Dermis microvascular lymphatic vessel endothelial cell (primary cell): ENCODE measurements around the gene ARHGEF3. TPM values are rescaled to one million over a fixed set of nuclear protein-coding genes. Genes with fewer than 3 reads are reported as not detected.

Source experiments
- DNase-seq, 2 donors: peaks; one replicate each; pipeline versions ENCODE4 v3.0.0 to v3.0.0-alpha.2; 2010; ENCODE audit warnings: low read depth in 2 of 2
- total RNA-seq: library from RNA; depleted of rRNA; stranded (reverse); fragments of >200 nt; gene quantifications from 2 replicates; pipeline ENCODE4 v1.2.1, GENCODE V29; 2014

The ARHGEF3 gene
- total RNA-seq, 1 donor from 2014 or later = 8.3 TPM

DNA sequence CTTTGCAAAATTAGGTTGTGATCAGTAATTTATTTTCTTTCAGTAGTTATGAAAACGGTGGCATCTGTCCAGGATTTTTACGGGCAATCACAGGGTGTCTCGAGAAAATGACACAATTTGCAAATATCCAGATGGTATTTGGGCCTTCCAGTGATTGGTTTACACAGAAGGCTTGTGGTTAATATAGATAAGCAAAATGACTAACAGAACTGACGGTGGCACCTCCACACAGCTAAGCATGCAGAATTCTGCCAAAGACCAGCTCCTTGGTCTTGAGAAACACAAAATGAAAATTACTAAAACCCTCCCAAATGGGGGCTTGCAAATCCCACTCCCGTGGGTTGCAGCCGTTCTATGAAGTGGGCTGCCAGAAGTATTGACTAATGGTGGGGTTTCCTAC is 5.5 kb downstream of the ARHGEF3 start:
- DNase-seq = no peak

DNA sequence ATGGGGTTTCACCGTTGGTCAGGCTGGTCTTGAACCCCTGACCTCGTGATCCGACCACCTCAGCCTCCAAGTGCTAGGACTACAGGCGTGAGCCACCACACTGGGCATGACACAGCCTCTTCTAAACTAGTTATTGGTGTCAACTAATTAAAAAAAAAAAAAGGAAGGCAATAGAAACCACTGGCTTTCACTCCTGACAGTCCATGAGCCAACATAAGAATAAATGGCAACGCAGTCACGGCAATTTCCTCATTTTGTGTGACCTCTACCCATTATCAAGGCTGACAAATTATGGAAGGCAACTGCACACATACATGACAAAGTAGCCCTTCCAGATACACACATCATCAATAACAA is 5.9 kb downstream of the ARHGEF3 start:
- DNase-seq = no peak

- peak in 1 of 2 donors; percentile 57 for DNase-seq
These were observed 6.5 kb downstream of the ARHGEF3 start for GRCh38 chr3:56795097-56795828.

- no peak for DNase-seq
These were observed 9.6 kb downstream of the ARHGEF3 start for GRCh38 chr3:56792193-56792592.

- DNase-seq = no peak
These were observed 11.5 kb downstream of the ARHGEF3 start for GRCh38 chr3:56790016-56790821.

- DNase-seq = no peak
These were observed 12.7 kb downstream of the ARHGEF3 start for GRCh38 chr3:56789076-56789475.

DNA sequence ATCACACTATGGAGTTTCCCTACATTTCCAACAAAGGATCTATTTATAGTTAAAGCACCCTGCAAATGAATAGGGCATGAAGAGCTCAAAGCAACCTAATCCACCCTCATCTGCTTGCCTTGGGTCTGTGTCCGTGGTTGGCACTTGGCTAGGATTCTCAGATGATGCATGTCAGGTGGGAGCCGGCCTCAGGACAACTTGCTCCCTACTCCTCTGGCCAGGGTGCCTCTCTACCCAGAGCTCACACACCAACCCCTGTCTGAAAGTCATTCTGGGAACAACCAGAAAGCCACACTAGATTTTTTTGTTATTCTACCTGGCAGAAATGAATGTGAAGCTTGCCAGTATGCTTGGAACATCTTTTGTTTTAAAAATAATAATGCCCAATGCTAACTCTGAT is 13.2 kb downstream of the ARHGEF3 start:
- DNase-seq = no peak

DNA sequence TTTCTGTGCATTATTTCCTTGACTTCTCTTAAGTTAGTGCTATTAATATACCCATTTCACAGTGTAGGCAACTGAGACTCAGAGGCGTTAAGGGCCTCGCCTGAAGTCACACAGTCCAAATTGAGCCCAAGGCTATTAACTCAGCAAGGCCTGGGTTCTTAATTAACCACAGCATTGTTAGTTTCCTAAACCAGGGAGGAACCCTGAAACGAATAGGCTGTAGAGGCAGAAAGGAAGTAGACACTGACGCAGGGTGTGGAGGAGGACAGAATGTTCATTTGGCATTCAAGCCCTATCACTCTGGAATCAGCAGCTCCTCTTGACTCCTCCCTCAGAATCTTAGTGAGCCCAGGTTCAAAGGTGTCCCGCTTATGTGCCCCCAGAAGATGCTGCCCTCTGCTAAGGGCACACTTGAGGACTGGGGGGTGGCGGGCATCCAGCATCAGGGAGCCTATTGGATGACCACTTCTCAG is 13.9 kb downstream of the ARHGEF3 start:
- DNase-seq = no peak

GRCh38 chr3:56787258-56787775 is 14.4 kb downstream of the ARHGEF3 start:
- DNase-seq = no peak

DNA sequence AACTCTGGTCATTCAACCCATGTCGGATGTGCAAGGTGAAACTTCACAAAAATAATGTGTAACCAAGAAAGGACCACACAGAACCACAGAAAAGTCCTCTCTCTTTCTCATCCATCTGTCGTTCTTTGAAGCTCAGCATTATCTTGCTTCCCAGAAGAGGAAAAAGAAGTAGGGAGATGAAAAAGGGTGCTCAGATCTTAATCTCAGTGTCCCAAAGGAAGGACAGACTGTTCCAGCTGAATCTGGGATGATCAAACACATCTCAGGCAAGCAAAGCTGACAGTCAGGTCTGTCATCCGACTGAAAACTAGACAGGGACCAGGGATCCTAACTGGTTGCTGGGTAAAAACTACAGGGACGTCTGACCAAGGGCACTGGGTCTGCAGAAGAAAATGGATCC is 16.2 kb downstream of the ARHGEF3 start:
- no peak for DNase-seq

GRCh38 chr3:56784448-56785001 is 17.2 kb downstream of the ARHGEF3 start:
- no peak for DNase-seq

GRCh38 chr3:56783644-56784447 is 17.9 kb downstream of the ARHGEF3 start:
- peak; percentile 48 to 84 for DNase-seq

DNA sequence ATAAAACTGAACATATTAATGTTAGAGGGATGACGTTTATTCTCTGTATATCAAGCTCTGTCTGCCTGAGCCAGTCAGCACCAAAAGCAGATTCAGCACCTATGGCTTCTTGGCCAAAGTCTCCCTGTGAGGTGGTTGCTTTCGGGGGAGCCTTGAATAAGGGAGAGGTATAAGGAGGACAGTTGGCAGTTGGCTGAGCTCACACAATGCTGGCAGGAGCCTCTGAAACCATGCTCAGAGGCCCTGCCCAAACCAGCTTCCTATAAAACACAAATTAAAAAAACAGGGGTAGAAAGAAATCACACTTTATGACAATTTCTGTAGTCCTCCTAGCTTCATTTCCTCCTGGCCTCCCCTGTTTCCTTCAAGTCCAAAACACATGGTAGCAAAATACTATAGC is 18.8 kb downstream of the ARHGEF3 start:
- DNase-seq = peak in 1 of 2 donors; percentile 12

DNA sequence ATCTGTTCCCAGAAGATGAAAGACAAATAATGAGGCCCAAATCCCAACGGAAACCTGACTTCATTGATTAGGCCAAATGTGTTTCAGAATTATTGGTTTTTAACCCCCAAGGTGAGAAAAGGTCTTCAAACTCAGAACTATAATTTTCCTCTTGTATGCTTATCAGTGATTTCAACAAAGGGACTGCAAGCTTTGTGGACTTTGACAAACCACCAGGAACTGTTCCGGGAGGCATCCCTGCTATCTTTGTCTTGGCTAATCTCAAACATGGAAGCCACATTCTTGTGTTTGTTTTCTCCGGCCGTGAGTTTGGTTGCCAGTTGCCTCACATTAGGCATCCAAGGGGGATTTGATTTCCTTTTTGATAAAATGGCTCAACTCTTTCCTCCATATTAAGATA is 19.5 kb downstream of the ARHGEF3 start:
- no peak for DNase-seq

DNA sequence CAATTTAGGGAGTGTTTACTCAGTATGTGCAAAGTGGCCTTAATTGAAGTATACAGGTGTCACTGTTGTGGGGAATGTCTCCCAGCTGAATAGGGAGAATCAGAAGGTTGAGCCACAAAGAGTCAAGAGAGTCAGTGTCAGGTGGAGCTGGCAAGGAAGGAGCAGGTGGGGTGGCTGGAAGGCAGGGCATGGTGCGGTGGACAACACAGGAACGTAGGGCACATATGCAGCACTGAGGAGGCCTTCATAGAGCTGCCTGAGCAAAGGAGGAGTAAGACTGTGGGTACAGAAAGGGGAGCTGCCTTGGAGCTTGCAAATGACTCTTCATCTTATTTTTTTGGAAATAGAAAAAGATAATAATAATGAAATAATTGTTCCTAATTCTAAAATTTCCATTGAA is 20.0 kb downstream of the ARHGEF3 start:
- DNase-seq = no peak

GRCh38 chr3:56780936-56781335 is 20.8 kb downstream of the ARHGEF3 start:
- DNase-seq = no peak

GRCh38 chr3:56778893-56779292 is 22.9 kb downstream of the ARHGEF3 start:
- no peak for DNase-seq

DNA sequence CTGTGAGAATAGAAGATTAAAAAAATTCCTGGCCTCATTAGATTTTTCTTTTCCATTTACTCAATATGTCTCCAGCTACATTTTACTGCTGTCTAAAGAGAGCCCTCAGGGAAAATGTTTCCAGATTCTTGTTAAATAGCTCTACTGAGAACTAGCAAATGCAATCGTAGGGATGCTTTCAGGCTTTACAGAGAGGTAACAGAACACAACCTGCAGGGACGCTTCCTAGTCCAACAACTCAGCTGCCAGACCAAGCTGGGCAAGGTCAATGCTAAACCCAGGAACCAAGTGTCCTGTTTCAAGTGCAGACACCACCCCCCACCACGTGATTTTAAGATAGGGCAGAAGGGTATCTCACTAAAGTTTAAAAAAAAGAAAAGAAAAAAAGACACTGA is 25.2 kb downstream of the ARHGEF3 start:
- DNase-seq = no peak

DNA sequence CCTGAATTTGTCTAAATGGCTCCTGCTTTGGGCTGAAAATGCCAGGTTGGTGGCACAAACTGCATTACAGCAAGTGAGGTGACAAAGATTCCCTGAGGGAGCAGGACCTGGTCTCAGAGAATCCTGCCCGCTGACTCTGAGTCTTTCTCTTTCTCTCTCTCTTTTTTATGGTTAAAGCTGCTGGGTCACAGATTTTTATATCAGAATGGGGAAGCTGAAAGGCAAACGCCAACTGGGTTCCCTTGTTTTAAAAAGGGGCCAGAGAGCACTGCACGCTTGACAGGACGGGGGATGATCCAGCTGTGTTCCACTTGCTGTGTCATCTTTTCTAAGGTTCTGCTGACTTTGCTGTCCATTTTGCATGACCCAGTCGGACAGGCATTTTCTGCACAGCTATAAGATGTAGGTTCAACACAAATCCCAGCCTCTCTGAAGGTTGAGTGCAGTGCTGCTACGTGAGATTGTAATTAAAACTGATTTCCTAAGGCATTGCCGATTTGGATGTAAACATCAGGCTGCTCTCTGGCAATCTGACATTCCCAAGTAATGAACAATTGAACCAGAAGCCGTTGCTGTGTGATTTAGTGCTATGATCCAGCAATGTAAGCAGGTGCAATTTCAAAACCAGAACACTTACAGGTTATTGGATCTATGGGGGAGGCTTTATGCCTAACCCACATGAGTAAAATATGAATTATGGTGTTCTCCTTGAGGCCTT is 25.8 kb downstream of the ARHGEF3 start:
- DNase-seq = no peak

GRCh38 chr3:56775445-56775837 is 26.3 kb downstream of the ARHGEF3 start:
- no peak for DNase-seq

DNA sequence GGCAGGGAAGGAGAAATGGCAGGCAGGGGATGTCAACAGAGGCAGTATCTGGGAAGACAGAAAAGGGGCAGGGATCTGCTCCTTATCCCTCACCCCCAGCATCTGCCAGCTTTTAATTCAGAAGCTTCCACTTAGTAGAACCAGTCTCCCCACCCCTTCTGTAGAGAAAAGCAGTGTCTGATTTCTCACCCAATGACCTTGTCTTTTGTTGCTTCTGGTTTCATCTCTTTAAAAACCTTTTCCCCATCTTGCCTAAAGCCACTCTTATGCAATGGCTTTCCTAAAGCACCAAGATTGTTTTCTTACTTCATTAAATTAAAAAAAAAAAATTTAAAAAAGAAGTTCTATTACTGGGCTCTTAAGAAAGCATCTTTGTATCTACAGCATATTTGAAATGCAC is 27.8 kb downstream of the ARHGEF3 start:
- no peak for DNase-seq
